Ishikawa (cell line): ENCODE results near the gene FLII.

Source experiments
- CEBPB ChIP-seq: IDR thresholded peaks from 2 replicates; pipeline ENCODE4 v1.6.1; 2012
- EGR1 ChIP-seq: IDR thresholded peaks from 2 replicates; pipeline ENCODE4 v1.6.1; 2012
- EP300 ChIP-seq: IDR thresholded peaks from 2 replicates; pipeline ENCODE4 v1.6.1; 2012; ENCODE audit warnings: borderline replicate concordance
- FOXM1 ChIP-seq: IDR thresholded peaks from 2 replicates; pipeline ENCODE4 v1.6.1; 2012; ENCODE audit warnings: low read depth, borderline replicate concordance
- MAX ChIP-seq: IDR thresholded peaks from 2 replicates; pipeline ENCODE4 v1.6.1; 2012
- RAD21 ChIP-seq: IDR thresholded peaks from 2 replicates; pipeline ENCODE4 v1.6.1; 2012; ENCODE audit warnings: low read depth
- REST ChIP-seq: IDR thresholded peaks from 2 replicates; pipeline ENCODE4 v1.6.1; 2012; ENCODE audit warnings: low read depth, mild to moderate bottlenecking
- TAF1 ChIP-seq: IDR thresholded peaks from 2 replicates; pipeline ENCODE4 v1.6.1; 2012; ENCODE audit warnings: low read depth, mild to moderate bottlenecking
- YY1 ChIP-seq: IDR thresholded peaks from 2 replicates; pipeline ENCODE4 v1.6.1; 2012; ENCODE audit warnings: low read depth
- ZBTB7A ChIP-seq: IDR thresholded peaks from 2 replicates; pipeline ENCODE4 v1.6.1; 2012; ENCODE audit warnings: low read depth

- TF ChIP-seq CEBPB (no peak), EGR1 (no peak), ZBTB7A (no peak), REST (no peak), MAX (no peak), YY1 (no peak), FOXM1 (no peak), RAD21 (no peak), EP300 (no peak), TAF1 (no peak)
These were observed 60.9 kb downstream of the FLII start for GRCh38 chr17:18197535-18198194.
